ENCODE data around the gene NODAL.
A peak's percentile ranks its signal among the peaks of the same experiment; 100 is the strongest.

The NODAL gene

DNA sequence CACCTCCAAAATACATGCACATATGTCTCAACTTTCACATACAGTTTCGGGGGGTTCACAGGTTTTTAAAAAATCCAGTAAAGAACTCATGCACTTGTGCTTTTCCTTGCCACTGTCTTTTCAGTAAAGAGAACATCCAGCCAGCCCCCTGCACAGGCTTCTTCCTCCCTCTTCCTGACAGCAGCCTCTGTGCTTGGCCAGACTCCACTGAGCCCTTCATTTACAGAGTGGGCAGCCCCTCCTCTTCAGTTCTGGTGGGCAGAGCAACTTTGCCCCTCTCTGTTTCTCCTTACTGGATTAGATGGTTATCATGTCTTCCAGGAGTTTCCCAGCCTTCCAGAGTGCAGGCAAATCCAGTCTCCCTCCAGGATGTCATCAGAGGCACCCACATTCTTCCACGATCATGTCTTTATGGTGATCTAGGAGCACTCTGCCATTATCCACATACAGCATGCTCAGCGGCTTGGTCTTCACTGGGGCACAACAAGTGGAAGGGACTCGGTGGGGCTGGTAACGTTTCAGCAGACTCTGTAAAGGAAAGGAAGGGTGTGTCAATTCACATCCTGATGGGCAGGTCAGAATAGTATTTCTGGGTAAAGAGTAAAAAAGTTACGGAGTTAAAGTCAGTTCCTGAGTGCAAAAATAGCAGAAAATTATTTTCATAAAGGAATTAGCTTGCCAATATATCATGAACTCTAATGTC lies 8.8 kb downstream of the NODAL start:
- no peak for DNase-seq

- peak; percentile 75 for DNase-seq
Observed at GRCh38 chr10:70432101-70432500, 9.4 kb downstream of the NODAL start.

- peak; percentile 61 for DNase-seq
Observed at GRCh38 chr10:70430493-70431445, 10.7 kb downstream of the NODAL start.

GRCh38 chr10:70426823-70427222 lies 14.7 kb downstream of the NODAL start:
- DNase-seq = no peak

GRCh38 chr10:70425096-70425495 lies 16.4 kb downstream of the NODAL start:
- DNase-seq = no peak

DNA sequence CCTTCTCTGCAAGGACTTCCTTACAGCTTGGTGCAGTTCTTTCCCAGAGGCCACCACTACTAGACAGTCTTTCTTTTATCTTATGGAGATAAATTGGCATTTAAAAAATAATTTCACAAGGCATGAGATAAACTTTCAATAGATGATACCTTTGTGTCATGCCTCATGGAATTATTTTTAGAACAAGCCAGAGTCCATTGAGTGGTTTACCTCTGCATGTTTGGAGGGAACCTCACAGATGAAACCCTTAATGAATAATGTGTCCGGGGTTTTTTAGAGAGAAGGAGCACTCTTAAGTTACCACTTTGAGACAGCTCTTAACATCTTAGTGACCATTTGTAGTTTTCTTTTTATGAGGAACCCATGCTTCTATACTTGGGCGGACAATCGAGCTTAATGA lies 17.2 kb downstream of the NODAL start:
- DNase-seq = no peak

- no peak for DNase-seq
Observed at GRCh38 chr10:70418713-70419112, 22.8 kb downstream of the NODAL start.

DNA sequence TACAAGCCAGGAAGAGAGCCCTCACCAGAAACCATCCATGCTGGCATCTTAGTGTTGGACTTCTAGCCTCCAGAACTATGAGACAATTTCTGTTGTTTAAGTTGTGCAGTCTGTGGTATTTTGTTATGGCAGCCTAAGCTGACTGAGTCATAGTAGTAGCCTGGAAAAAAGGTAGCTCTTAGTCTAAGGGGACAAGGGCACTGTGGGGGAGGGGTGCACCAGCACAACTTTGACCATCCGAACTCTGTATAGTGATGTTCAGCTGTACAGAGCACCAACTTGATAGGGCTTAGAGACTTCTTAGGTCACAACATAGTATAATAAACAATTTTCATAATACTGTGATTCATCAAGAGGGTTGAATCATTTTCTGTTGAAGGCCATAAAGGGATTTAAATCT lies 23.3 kb downstream of the NODAL start:
- DNase-seq = no peak

DNA sequence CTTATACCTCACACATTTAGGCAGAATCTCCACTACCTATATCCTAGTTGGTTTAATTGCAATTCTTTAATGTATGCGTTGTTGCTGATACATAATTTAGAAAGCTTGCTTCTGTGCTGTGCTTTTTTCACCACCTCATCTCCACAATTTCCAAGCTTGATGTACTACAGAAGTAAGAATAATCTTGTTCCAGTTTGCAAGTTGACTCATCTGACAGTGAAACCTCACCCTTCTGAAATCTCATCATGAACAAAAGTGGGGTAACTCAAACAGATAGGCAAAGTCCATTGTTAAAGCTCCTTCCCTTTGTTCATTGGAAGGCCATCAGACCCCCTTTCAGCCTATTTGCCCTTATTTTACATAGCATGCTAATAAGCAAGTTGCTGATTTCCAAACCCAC lies 23.9 kb downstream of the NODAL start:
- DNase-seq = no peak

GRCh38 chr10:70412356-70412755 lies 29.1 kb downstream of the NODAL start:
- no peak for DNase-seq

GRCh38 chr10:70410608-70411007 lies 30.9 kb downstream of the NODAL start:
- no peak for DNase-seq

GRCh38 chr10:70409772-70410171 lies 31.7 kb downstream of the NODAL start:
- DNase-seq = no peak

DNA sequence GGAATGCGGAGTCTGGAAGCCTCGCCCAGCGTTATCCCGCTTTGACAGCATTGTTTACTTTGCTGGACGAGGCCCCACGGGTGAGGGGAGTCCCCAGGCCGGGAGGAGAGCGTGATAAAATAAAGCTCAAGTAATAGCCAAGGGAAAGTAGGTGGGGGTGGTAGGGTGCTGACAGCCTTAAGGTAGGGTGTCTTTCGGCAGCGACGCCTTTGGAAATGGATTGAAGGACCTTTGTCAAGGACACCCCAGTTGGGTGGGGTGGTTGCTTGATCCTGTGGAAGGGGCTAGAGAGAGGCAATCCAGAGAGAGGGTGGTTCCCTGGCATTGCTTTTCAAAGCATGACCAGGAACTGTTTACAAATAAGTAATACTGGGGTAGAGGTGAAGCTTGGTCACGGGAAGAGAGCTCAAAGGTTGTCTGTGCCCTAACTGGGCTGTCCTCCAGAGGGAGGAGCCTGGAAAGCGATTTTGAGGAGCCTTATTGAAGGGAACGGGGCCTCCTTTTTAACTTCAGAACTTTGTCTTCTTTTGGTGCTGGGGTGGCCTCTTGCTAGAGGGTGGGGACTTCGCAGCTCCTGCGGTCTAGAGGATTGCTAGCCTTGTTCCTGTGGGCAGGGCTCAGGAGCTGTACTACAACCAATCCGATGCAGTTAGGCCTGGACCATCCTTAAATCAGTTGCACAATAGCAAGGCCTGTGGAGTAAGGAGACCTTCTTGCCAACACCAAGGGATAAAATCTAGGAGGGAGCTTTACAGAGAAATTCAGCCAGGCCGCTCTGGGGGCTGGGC lies 36.2 kb downstream of the NODAL start:
- peak; percentile 80 for DNase-seq

DNA sequence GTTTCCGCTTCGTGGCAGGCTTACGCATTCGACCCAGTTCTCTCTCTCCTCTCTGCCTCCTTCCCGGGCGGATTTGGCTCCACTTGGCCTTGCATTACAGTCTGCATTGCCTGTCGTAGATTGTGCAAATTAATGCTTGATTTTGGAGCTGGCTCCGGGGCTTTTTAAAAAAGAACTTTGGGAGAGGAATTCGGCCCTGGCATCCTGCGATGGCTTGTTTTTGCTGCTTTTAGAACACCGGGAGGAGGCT lies 36.8 kb downstream of the NODAL start:
- no peak for DNase-seq

DNA sequence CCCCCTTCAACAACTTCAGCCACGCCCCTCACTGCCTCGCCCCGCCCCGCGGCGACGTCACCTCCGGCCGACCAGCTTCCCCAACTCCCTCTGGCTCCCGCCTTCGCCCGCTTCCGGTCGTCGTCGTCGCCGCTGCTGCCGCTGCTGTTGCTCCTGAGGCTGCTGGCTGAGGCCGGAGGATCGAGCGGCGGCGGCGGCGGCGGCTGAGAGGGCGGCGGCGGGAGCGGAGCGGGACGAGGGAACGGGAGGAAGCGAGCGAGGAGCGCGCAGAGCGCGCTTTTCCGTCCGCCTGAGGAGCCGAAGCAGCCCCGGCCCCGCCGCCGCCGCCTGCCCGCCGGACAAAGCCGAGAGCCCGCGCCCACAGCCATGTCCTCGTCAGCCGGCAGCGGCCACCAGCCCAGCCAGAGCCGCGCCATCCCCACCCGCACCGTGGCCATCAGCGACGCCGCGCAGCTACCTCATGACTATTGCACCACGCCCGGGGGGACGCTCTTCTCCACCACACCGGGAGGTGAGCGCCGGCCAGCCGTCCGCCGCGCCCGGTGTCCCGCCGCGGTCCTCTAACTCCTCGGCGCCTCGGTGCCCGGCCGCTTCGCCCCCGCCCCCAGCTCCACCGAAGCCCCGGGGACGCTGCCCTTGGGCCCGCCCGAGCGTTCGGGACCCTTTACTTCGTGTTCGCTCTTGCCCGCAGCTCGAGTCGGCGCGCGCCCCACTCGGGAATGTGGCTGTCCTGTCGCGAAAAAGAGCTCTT lies 37.3 kb downstream of the NODAL start, which contains the start of gene EIF4EBP2:
Gene EIF4EBP2, plus strand, starts transcription at position 110 of the 751 bp plus-strand sequence. Its CDS starts 257 bp downstream, at position 367.
- peak; percentile 99 for DNase-seq

DNA sequence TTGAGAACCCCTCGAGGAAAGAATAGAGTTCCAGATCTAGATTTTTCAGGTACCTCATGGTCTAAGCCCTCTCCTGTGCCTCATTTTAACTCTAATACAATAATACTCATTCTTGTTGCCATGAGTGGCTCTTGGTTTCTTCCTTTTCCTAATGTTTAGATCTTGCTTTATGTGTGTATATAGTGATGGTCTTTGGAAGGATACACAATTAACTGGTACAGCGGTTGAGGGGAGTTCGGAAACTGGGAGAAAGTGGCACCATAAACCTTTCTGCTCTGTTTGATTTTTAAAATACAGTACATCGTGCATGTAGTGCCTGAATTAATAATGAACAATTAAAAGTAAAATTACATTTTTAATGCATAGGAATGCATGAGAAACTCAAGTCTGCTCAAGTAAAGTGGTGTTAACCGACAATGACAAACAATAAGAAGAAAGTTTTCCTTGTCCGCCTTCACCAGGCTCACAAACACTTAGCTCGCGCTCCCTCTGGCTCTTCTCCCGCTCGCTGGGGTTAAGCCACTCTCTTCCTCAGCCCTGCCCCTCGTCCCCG lies 37.9 kb downstream of the NODAL start:
- DNase-seq = no peak

DNA sequence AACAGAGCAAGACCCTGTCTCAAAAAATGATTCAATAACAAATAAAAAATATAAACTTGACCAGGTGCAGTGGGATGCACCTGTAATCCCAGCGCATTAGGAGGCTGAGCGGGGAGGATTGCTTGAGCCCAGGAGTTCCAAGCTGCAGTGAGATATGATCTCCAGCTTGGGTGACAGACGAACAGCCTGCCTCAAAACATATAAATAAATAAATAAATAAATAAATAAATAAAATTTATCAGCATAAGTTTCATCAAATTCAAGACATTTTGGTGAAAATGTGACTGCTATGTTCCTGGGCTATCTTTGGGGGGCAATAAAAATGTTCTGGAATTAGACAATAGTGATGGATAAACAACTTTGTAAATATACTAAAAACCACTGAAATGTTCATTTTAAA lies 42.3 kb downstream of the NODAL start:
- DNase-seq = no peak

DNA sequence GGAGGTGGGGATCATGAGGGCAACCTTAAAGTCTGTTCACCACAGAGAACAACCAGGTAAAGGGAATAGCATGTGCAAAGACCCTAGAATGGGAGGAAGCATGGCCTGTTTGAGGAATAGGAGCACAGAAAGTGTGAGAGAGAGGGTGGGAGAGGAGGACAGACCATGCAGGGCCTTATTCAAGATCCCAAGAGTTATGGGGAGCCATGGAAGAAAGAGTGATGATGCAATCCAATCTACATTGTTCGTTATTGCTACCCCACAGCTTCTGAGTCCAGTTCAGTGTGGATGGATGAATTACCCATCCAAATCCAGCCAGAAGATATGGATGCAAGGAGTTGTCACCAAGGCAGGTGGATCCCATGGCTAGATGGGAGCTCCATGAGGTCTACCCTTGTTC lies 45.3 kb downstream of the NODAL start:
- DNase-seq = no peak

DNA sequence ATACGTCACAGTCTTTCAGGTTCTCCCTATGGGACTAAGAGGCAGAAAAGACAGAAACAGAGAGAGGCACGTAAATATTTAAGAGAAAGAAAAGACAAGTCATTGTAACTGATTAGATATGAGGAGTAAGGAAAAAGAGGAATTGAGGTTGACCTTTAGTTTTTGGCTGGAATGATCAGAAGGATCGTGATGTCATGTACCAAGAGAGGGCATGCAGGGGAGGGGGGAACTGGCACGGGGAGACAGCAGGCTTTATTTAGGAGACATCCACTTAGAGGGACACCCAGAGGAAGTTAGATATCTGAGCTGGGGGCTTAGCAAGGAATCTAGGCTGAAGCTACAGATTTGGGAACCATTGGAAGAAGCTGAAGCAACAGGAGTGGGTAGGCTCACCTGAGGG lies 49.8 kb downstream of the NODAL start:
- no peak for DNase-seq

Measured in islet precursor cell (in vitro differentiated cells).